ENCODE results near the gene GDPD4. TPM values are rescaled to one million over a fixed set of nuclear protein-coding genes. Genes with fewer than 3 reads are reported as not detected.
"Not testable (repeated sequence)": the region's sequence is repeated elsewhere in the genome, so short reads cannot be mapped to it uniquely, and the experiment has no call there.

Gene GDPD4
- total RNA-seq, 1 experiment from 2014 or later, result not detected

DNA sequence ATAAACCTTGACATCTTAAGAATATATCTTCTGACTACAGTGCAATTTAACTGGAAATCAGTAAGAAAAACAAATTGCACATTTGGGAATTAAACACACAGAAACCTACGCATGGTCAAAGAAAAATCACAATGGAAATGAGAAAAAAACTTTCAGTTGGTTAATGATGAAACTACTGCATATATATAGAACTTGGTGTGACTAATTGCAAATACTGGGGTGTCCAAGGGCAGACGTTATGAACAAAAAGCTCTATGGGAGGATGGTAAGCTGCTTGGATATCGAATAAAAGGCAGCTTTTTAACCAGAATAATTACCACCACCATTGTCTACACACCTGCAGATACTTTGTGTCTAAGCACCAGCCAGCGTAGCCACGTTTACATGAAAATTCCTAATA, 791 bp downstream of the GDPD4 start:
- peak overlapping the region; percentile 94 for H3K27ac Mint-ChIP-seq (ENCODE audit: unreplicated experiment)
- no peak for DNase-seq
- TF ChIP-seq, protein P1, sequence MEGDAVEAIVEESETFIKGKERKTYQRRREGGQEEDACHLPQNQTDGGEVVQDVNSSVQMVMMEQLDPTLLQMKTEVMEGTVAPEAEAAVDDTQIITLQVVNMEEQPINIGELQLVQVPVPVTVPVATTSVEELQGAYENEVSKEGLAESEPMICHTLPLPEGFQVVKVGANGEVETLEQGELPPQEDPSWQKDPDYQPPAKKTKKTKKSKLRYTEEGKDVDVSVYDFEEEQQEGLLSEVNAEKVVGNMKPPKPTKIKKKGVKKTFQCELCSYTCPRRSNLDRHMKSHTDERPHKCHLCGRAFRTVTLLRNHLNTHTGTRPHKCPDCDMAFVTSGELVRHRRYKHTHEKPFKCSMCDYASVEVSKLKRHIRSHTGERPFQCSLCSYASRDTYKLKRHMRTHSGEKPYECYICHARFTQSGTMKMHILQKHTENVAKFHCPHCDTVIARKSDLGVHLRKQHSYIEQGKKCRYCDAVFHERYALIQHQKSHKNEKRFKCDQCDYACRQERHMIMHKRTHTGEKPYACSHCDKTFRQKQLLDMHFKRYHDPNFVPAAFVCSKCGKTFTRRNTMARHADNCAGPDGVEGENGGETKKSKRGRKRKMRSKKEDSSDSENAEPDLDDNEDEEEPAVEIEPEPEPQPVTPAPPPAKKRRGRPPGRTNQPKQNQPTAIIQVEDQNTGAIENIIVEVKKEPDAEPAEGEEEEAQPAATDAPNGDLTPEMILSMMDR (IDR thresholded peaks at IDR 0.05; ENCODE audit: unreplicated experiment), result no peak
- H3K9me3 Mint-ChIP-seq (ENCODE audit: low read depth, unreplicated experiment), result no peaks in the 10 kb centered on the region
- intact Hi-C loops (cut with micrococcal nuclease; ENCODE audit: unreplicated experiment), result loop anchor here (2.0 kb wide), 1 partner anchor 58 kb away; no protein-coding TSS in a partner anchor
- H3K4me3 Mint-ChIP-seq (ENCODE audit: low read depth, unreplicated experiment), result no peak overlapping the region
- H3K27me3 Mint-ChIP-seq (ENCODE audit: unreplicated experiment), result no peaks in the 10 kb centered on the region
- H3K36me3 Mint-ChIP-seq (ENCODE audit: insufficient read depth, unreplicated experiment), result peaks cover 9% of the 10 kb centered on the region
- peaks cover 21% of the 10 kb centered on the region for H3K4me1 Mint-ChIP-seq (ENCODE audit: low read depth, unreplicated experiment)
- CTCF ChIA-PET, result interaction anchor here (0.6 to 1.8 kb wide), 2 partner anchors 11 to 104 kb away, joined by 3 to 5 read pairs; no protein-coding TSS in a partner anchor
- TSS peak; percentile 100 for BruUV-seq (replicated peaks)

DNA sequence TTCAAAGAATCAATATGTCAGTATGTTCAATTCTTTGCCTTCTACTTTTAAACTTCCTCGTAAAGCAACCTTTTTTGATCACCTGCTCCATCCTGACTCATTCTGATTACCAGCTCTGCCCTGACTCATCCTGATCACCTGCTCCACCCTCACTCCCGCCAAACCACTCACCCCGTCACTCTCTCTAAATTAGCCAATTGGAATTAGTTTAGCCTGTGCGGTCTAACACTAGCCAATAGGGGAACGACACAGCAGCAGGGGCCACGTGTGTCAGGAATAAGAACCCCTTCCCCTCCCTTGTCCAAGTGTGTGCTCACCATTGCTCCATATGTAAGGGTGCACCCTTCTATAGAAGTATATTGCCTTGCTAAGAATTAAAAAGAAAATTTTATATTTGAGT, 1.5 kb downstream of the GDPD4 start:
- DNase-seq, result peak; percentile 87
- H3K4me1 Mint-ChIP-seq (ENCODE audit: low read depth, unreplicated experiment), result peaks cover 21% of the 10 kb centered on the region
- H3K27me3 Mint-ChIP-seq (ENCODE audit: unreplicated experiment); H3K36me3 Mint-ChIP-seq (ENCODE audit: insufficient read depth, unreplicated experiment); CTCF ChIA-PET; H3K9me3 Mint-ChIP-seq (ENCODE audit: low read depth, unreplicated experiment); BruUV-seq (replicated peaks): not testable (repeated sequence)
- H3K4me3 Mint-ChIP-seq (ENCODE audit: low read depth, unreplicated experiment), result peak overlapping the region; percentile 8
- intact Hi-C loops (cut with micrococcal nuclease; ENCODE audit: unreplicated experiment), result loop anchor here (2.0 kb wide), 1 partner anchor 57 kb away; no protein-coding TSS in a partner anchor
- H3K27ac Mint-ChIP-seq (ENCODE audit: unreplicated experiment), result peak overlapping the region; percentile 94

DNA sequence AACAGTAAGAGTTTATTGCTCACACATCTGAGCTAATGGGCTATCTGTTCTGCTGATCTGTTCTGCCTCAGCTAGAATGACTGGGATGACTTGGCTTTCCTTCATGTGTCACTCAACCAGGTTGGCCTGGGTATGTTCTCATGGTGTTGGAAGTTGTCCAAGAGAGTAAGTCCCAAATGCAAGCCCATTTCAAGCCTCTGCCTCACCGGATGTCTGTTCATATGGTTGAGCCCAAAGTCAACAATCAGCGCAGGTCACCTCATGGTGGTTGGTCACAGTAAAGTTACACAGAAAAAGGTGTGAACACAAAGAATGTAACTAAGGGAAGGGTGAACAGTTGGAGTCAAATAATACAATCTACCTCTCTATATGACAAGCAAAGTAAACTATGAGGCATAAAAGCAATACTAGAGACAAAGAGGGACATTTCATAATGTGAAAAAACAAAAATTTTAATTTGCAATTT, 1.9 kb downstream of the GDPD4 start:
- no TSS peak for BruUV-seq (replicated peaks)
- peaks cover 21% of the 10 kb centered on the region for H3K4me1 Mint-ChIP-seq (ENCODE audit: low read depth, unreplicated experiment)
- no peaks in the 10 kb centered on the region for H3K9me3 Mint-ChIP-seq (ENCODE audit: low read depth, unreplicated experiment)
- peak; percentile 79 for DNase-seq
- intact Hi-C loops (cut with micrococcal nuclease; ENCODE audit: unreplicated experiment), result loop anchor here (10.0 kb wide), 1 partner anchor 105 kb away; no protein-coding TSS in a partner anchor
- H3K36me3 Mint-ChIP-seq (ENCODE audit: insufficient read depth, unreplicated experiment), result peaks cover 9% of the 10 kb centered on the region
- CTCF ChIA-PET, result no interaction called here
- TF ChIP-seq, protein P1 (IDR thresholded peaks at IDR 0.05; ENCODE audit: unreplicated experiment), result no peak
- peak overlapping the region; percentile 8 for H3K4me3 Mint-ChIP-seq (ENCODE audit: low read depth, unreplicated experiment)
- no peaks in the 10 kb centered on the region for H3K27me3 Mint-ChIP-seq (ENCODE audit: unreplicated experiment)
- peak overlapping the region; percentile 94 for H3K27ac Mint-ChIP-seq (ENCODE audit: unreplicated experiment)

DNA sequence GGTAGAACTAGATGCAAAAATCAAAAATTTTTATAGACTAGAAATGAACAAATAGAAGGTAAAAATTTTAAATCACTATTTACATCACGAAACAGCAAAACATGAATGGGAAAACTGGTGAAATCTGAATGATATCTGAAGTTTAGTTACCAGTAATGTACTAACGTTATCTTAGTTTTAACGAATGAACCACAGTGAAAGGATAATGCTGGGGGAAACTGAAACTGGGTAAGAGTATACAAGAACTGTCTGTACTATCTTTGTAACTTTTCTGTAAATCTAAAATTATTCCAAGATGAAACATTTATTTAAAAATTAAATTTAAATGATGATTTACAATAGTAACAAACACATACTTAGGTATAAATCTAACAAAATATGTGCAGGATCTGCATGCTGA, 7.4 kb downstream of the GDPD4 start:
- Mint-ChIP-seq H3K4me1 (ENCODE audit: low read depth, unreplicated experiment) (peaks cover 3% of the 10 kb centered on the region), H3K36me3 (ENCODE audit: insufficient read depth, unreplicated experiment) (no peaks in the 10 kb centered on the region), H3K27ac (ENCODE audit: unreplicated experiment) (no peak overlapping the region), H3K4me3 (ENCODE audit: low read depth, unreplicated experiment) (no peak overlapping the region), H3K9me3 (ENCODE audit: low read depth, unreplicated experiment) (no peaks in the 10 kb centered on the region), H3K27me3 (ENCODE audit: unreplicated experiment) (no peaks in the 10 kb centered on the region)
- no peak for DNase-seq
- no TSS peak for BruUV-seq (replicated peaks)
- CTCF ChIA-PET, result no interaction called here
- intact Hi-C loops (cut with micrococcal nuclease; ENCODE audit: unreplicated experiment), result loop anchor here (10.0 kb wide), 1 partner anchor 99 kb away; no protein-coding TSS in a partner anchor
- TF ChIP-seq, protein P1 (IDR thresholded peaks at IDR 0.05; ENCODE audit: unreplicated experiment), result no peak

DNA sequence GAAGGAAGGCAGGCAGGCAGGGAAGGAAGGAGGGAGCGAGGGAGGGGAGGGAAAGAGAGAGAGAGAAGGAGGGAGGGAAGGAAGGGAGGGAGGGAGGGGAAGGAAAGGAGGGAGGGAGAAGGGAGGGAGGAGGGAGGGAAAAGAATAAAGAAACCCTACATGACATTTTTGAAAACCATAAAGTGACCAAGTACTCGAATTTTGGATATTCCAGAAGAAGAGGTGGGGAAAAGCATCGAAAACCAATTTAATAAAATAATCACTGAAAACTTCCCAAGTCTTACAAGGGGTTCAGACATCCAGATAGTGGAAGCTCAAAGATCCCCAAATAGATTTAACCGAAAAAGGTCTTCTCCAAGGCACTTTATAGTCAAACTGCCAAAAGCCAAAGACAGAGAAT, 11.7 kb downstream of the GDPD4 start:
- intact Hi-C loops (cut with micrococcal nuclease; ENCODE audit: unreplicated experiment), result loop anchor here (10.0 kb wide), 1 partner anchor 95 kb away; no protein-coding TSS in a partner anchor
- DNase-seq, result no peak
- Mint-ChIP-seq H3K36me3 (ENCODE audit: insufficient read depth, unreplicated experiment) (no peaks in the 10 kb centered on the region), H3K4me1 (ENCODE audit: low read depth, unreplicated experiment) (no peaks in the 10 kb centered on the region), H3K27ac (ENCODE audit: unreplicated experiment) (no peak overlapping the region), H3K27me3 (ENCODE audit: unreplicated experiment) (no peaks in the 10 kb centered on the region), H3K4me3 (ENCODE audit: low read depth, unreplicated experiment) (no peak overlapping the region), H3K9me3 (ENCODE audit: low read depth, unreplicated experiment) (no peaks in the 10 kb centered on the region)
- CTCF ChIA-PET, result no interaction called here
- no TSS peak for BruUV-seq (replicated peaks)
- TF ChIP-seq, protein P1 (IDR thresholded peaks at IDR 0.05; ENCODE audit: unreplicated experiment), result no peak
